K562 (cell line): ENCODE data around the gene WRAP53. TPM values are rescaled to one million over a fixed set of nuclear protein-coding genes. Genes with fewer than 3 reads are reported as not detected.

Source experiments
- IFI16 ChIP-seq: fragments of 250-450 bp; sonication (Bioruptor Pico); IDR thresholded peaks from 2 replicates; pipeline ENCODE4 v2.1.2; 2022; ENCODE audit warnings: mild to moderate bottlenecking, inconsistent platforms
- NBN ChIP-seq: fragments of 450-650 bp; IDR thresholded peaks from 2 replicates; pipeline ENCODE4 v1.6.1; 2016; ENCODE audit warnings: low read depth, mild to moderate bottlenecking
- SP1 ChIP-seq: sonication (generic); formaldehyde crosslinking; IDR thresholded peaks from 2 replicates; pipeline ENCODE4 v1.8.1; 2022; ENCODE audit warnings: mild to moderate bottlenecking, missing genetic modification reagents
- TARDBP ChIP-seq: fragments of 450-650 bp; IDR thresholded peaks from 2 replicates; pipeline ENCODE4 v1.6.1; 2016
- ZNF589 ChIP-seq: fragments of 200-800 bp; sonication (Bioruptor generic); IDR thresholded peaks from 2 replicates; pipeline ENCODE4 v1.6.1; 2016; ENCODE audit warnings: low read depth, missing genetic modification characterization, missing compliant biosample characterization
- polyA plus RNA-seq, 8 experiments: library from polyadenylated mRNA; depleted of rRNA in 4 of 8; stranded (reverse) in 5 of 8; unstranded in 3 of 8; fragments of >200 nt; fragmentation: Nextera tagmentation in 2 of 8; fragmentation: Illumina TruSeq in 1 of 8; extraction: Ambion mirVana in 2 of 8; extraction: Trizol in 1 of 8; gene quantifications; 2 replicates each; pipeline versions ENCODE4 v1.2.1 to v1.2.3, GENCODE V29; 2011 to 2014; ENCODE audit warnings: inconsistent platforms in 1 of 8, missing spikeins in 1 of 8
- total RNA-seq, 7 experiments: library from RNA; depleted of rRNA in 6 of 7; stranded (reverse); fragments of >200 nt in 6 of 7; fragmentation: Illumina TruSeq in 2 of 7; extraction: Trizol in 2 of 7; gene quantifications; 2 replicates each; pipeline versions ENCODE4 v1.2.1 to v1.2.3, GENCODE V29; 2011 to 2021; ENCODE audit warnings: low replicate concordance in 1 of 7
- TF ChIP-seq, protein P1 (sequence below), 2 experiments: fragments of 450-650 bp in 1 of 2; sonication (generic) in 1 of 2; formaldehyde crosslinking in 1 of 2; IDR thresholded peaks; 2 replicates each; pipeline versions ENCODE4 v1.7.1 to v1.9.0; 2016 to 2022; ENCODE audit warnings: inconsistent platforms in 1 of 2, mild to moderate bottlenecking in 1 of 2, missing genetic modification reagents in 1 of 2
- TF ChIP-seq, protein P2 (sequence below), 3 experiments: IDR thresholded peaks in 2 of 3; conservative IDR thresholded peaks in 1 of 3; 2 replicates each; pipeline ENCODE4 v1.5.1; 2011 to 2012; ENCODE audit warnings: low read length in 3 of 3, mild to moderate bottlenecking in 3 of 3, control low read depth in 2 of 3, improper control_type of control experiment in 1 of 3, inconsistent platforms in 1 of 3, low read depth in 1 of 3, mixed read lengths in 1 of 3, moderate library complexity in 1 of 3; ENCODE audit not compliant: insufficient read depth in 2 of 3
- TF ChIP-seq, protein P3 (sequence below): sonication (generic); formaldehyde crosslinking; IDR thresholded peaks from 2 replicates; pipeline ENCODE4 v1.8.0; 2022; ENCODE audit warnings: mild to moderate bottlenecking, low read depth, missing genetic modification reagents
- TF ChIP-seq, protein P4 (sequence below): fragments of 450-650 bp; IDR thresholded peaks from 2 replicates; pipeline ENCODE4 v1.6.1; 2014; ENCODE audit warnings: low read depth, mild to moderate bottlenecking, moderate library complexity, borderline replicate concordance

The WRAP53 gene
- total and polyA plus RNA-seq, 9 of the 15 experiments (the other 6 are each of a cell fraction or from before 2014, with no cell fraction given): 0.72 to 18.2 (median 13.4) TPM

DNA sequence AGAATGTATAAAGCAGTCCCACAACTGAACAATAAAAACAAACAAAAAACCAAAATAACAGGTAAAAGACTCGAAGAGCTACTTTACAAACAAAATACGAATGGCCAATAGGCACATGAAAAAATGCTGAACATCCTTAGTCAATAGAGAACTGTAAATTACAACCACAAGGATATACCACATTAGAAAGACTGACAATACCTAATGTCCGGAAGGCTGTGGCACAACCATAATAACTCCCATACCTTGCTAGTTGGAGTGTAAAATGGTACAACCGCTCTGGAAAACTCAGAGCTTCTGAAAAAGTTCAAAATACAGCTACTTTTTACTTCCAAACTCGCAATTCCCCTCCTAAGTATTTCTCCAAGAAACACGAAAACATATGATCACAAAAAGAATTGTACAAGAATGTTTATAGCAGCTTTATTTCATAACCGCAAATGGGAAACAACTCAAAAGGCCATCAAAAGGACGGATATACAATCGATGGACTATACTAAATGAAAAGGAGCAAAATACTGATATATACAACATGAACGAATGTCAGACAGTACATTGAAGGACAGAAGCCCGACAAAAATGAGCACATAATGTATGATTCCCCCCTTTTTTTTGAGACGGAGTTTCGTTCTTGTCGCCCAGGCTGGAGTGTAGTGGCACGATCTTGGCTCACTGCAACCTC is 3.3 kb upstream of the WRAP53 start (continued):
- TF ChIP-seq, protein P1, sequence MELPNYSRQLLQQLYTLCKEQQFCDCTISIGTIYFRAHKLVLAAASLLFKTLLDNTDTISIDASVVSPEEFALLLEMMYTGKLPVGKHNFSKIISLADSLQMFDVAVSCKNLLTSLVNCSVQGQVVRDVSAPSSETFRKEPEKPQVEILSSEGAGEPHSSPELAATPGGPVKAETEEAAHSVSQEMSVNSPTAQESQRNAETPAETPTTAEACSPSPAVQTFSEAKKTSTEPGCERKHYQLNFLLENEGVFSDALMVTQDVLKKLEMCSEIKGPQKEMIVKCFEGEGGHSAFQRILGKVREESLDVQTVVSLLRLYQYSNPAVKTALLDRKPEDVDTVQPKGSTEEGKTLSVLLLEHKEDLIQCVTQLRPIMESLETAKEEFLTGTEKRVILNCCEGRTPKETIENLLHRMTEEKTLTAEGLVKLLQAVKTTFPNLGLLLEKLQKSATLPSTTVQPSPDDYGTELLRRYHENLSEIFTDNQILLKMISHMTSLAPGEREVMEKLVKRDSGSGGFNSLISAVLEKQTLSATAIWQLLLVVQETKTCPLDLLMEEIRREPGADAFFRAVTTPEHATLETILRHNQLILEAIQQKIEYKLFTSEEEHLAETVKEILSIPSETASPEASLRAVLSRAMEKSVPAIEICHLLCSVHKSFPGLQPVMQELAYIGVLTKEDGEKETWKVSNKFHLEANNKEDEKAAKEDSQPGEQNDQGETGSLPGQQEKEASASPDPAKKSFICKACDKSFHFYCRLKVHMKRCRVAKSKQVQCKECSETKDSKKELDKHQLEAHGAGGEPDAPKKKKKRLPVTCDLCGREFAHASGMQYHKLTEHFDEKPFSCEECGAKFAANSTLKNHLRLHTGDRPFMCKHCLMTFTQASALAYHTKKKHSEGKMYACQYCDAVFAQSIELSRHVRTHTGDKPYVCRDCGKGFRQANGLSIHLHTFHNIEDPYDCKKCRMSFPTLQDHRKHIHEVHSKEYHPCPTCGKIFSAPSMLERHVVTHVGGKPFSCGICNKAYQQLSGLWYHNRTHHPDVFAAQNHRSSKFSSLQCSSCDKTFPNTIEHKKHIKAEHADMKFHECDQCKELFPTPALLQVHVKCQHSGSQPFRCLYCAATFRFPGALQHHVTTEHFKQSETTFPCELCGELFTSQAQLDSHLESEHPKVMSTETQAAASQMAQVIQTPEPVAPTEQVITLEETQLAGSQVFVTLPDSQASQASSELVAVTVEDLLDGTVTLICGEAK (IDR thresholded peaks at IDR 0.05): 0 out of 2 replicates have a peak, but pooled peaks have one; percentile 32
- TF ChIP-seq, protein P1 (CRISPR knock-in tag; IDR thresholded peaks at IDR 0.05): no peak
- TF ChIP-seq NBN (no peak), IFI16 (CRISPR knock-in tag) (no peak), ZNF589 (CRISPR knock-in tag) (no peak), SP1 (CRISPR knock-in tag) (no peak), TARDBP (no peak)
- TF ChIP-seq, protein P2, sequence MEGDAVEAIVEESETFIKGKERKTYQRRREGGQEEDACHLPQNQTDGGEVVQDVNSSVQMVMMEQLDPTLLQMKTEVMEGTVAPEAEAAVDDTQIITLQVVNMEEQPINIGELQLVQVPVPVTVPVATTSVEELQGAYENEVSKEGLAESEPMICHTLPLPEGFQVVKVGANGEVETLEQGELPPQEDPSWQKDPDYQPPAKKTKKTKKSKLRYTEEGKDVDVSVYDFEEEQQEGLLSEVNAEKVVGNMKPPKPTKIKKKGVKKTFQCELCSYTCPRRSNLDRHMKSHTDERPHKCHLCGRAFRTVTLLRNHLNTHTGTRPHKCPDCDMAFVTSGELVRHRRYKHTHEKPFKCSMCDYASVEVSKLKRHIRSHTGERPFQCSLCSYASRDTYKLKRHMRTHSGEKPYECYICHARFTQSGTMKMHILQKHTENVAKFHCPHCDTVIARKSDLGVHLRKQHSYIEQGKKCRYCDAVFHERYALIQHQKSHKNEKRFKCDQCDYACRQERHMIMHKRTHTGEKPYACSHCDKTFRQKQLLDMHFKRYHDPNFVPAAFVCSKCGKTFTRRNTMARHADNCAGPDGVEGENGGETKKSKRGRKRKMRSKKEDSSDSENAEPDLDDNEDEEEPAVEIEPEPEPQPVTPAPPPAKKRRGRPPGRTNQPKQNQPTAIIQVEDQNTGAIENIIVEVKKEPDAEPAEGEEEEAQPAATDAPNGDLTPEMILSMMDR (IDR thresholded peaks at IDR 0.05 in 2 of 3, conservative IDR thresholded peaks at IDR 0.05 in 1 of 3; ENCODE audit: insufficient read depth in 2 of 3, low read depth in 1 of 3, low read length in 3 of 3): no peak
- TF ChIP-seq, protein P3, sequence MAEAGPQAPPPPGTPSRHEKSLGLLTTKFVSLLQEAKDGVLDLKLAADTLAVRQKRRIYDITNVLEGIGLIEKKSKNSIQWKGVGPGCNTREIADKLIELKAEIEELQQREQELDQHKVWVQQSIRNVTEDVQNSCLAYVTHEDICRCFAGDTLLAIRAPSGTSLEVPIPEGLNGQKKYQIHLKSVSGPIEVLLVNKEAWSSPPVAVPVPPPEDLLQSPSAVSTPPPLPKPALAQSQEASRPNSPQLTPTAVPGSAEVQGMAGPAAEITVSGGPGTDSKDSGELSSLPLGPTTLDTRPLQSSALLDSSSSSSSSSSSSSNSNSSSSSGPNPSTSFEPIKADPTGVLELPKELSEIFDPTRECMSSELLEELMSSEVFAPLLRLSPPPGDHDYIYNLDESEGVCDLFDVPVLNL (CRISPR knock-in tag): no peak
- TF ChIP-seq, protein P4, sequence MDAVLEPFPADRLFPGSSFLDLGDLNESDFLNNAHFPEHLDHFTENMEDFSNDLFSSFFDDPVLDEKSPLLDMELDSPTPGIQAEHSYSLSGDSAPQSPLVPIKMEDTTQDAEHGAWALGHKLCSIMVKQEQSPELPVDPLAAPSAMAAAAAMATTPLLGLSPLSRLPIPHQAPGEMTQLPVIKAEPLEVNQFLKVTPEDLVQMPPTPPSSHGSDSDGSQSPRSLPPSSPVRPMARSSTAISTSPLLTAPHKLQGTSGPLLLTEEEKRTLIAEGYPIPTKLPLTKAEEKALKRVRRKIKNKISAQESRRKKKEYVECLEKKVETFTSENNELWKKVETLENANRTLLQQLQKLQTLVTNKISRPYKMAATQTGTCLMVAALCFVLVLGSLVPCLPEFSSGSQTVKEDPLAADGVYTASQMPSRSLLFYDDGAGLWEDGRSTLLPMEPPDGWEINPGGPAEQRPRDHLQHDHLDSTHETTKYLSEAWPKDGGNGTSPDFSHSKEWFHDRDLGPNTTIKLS: no peak
